DOHH2 (cell line): ENCODE measurements around the gene SLC27A2.

ENCODE experiments used
- EZH2phosphoT487 ChIP-seq: fragments of 200-600 bp; sonication (generic); IDR thresholded peaks from 2 replicates; pipeline ENCODE4 v1.6.1; 2017; ENCODE audit warnings: borderline replicate concordance, mild to moderate bottlenecking, antibody characterized with exemption, low read length, moderate library complexity, mixed read lengths
- TF ChIP-seq, protein P1 (sequence below): fragments of 200-600 bp; sonication (generic); IDR thresholded peaks from one replicate; pipeline ENCODE4 v1.5.1; 2014; ENCODE audit warnings: antibody characterized with exemption, mild to moderate bottlenecking, low read depth, low read length; ENCODE audit not compliant: poor library complexity, severe bottlenecking

GRCh38 chr15:50187997-50188396, 6.0 kb downstream of the SLC27A2 start:
- TF ChIP-seq, protein P1, sequence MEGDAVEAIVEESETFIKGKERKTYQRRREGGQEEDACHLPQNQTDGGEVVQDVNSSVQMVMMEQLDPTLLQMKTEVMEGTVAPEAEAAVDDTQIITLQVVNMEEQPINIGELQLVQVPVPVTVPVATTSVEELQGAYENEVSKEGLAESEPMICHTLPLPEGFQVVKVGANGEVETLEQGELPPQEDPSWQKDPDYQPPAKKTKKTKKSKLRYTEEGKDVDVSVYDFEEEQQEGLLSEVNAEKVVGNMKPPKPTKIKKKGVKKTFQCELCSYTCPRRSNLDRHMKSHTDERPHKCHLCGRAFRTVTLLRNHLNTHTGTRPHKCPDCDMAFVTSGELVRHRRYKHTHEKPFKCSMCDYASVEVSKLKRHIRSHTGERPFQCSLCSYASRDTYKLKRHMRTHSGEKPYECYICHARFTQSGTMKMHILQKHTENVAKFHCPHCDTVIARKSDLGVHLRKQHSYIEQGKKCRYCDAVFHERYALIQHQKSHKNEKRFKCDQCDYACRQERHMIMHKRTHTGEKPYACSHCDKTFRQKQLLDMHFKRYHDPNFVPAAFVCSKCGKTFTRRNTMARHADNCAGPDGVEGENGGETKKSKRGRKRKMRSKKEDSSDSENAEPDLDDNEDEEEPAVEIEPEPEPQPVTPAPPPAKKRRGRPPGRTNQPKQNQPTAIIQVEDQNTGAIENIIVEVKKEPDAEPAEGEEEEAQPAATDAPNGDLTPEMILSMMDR: no peak
- TF ChIP-seq EZH2phosphoT487: no peak
